Suprapubic skin (tissue), 3 donors: ENCODE data around the gene ZKSCAN2.

Experiments
- CTCF ChIP-seq, 2 donors: fragments of 200-600 bp in 1 of 2; fragments of 450-650 bp in 1 of 2; sonication (generic) in 1 of 2; IDR thresholded peaks; one replicate each; pipeline ENCODE4 v1.5.1; 2016 to 2019; ENCODE audit warnings: antibody characterized with exemption in 2 of 2, mild to moderate bottlenecking in 1 of 2, moderate library complexity in 1 of 2
- POLR2A ChIP-seq, 2 donors: fragments of 450-650 bp; IDR thresholded peaks; one replicate each; pipeline ENCODE4 v1.6.1; 2017; ENCODE audit warnings: antibody characterized with exemption in 2 of 2, mild to moderate bottlenecking in 2 of 2, moderate library complexity in 2 of 2

GRCh38 chr16:25257956-25258860 is 563 bp upstream of the ZKSCAN2 start:
- TF ChIP-seq CTCF (IDR thresholded peaks at IDR 0.05) (no peak), POLR2A (IDR thresholded peaks at IDR 0.05) (no peak)
